Chondrocyte (in vitro differentiated cells): ENCODE results near the gene EXTL2. TPM values are rescaled to one million over a fixed set of nuclear protein-coding genes. Genes with fewer than 3 reads are reported as not detected.

Experiments
- DNase-seq: peaks from one replicate; pipeline ENCODE4 v3.0.0; 2021; ENCODE audit warnings: mixed read lengths, low spot score
- H3K27ac Mint-ChIP-seq: one replicate; pipeline ENCODE4 v1.8.0; 2021; ENCODE audit warnings: mild to moderate bottlenecking, moderate library complexity, mixed read lengths; ENCODE audit not compliant: unreplicated experiment
- H3K27me3 Mint-ChIP-seq: 2 replicates; pipeline ENCODE4 v1.8.0; 2021; ENCODE audit warnings: low read depth, mixed read lengths
- H3K36me3 Mint-ChIP-seq: 2 replicates; pipeline ENCODE4 v1.8.0; 2021; ENCODE audit warnings: low read depth, mixed read lengths
- H3K4me1 Mint-ChIP-seq: 2 replicates; pipeline ENCODE4 v1.8.0; 2021; ENCODE audit warnings: low read depth, mild to moderate bottlenecking, mixed read lengths
- H3K4me3 Mint-ChIP-seq: one replicate; pipeline ENCODE4 v1.8.0; 2021; ENCODE audit warnings: mild to moderate bottlenecking, moderate library complexity, mixed read lengths; ENCODE audit not compliant: unreplicated experiment
- H3K9me3 Mint-ChIP-seq: 2 replicates; pipeline ENCODE4 v1.8.0; 2021; ENCODE audit warnings: low read depth, mixed read lengths
- total RNA-seq: library from RNA; stranded (reverse); gene quantifications from 3 replicates; pipeline ENCODE4 v1.2.1, GENCODE V29; 2021
- TF ChIP-seq, protein P1 (sequence below): fragments of 200-600 bp; sonication (generic); IDR thresholded peaks from 2 replicates; pipeline ENCODE4 v1.5.0; 2021; ENCODE audit warnings: antibody characterized with exemption, mild to moderate bottlenecking, moderate library complexity

The EXTL2 gene
- total RNA-seq, 1 donor from 2014 or later, result 24.7 TPM

- H3K36me3 Mint-ChIP-seq, result peaks cover 4% of the 10 kb centered on the region
- peaks cover 4% of the 10 kb centered on the region for H3K4me1 Mint-ChIP-seq
- no peak overlapping the region for H3K4me3 Mint-ChIP-seq
- no peaks in the 10 kb centered on the region for H3K9me3 Mint-ChIP-seq
- H3K27ac Mint-ChIP-seq, result no peak overlapping the region
- no peak for DNase-seq
- H3K27me3 Mint-ChIP-seq, result no peaks in the 10 kb centered on the region
- TF ChIP-seq, protein P1, sequence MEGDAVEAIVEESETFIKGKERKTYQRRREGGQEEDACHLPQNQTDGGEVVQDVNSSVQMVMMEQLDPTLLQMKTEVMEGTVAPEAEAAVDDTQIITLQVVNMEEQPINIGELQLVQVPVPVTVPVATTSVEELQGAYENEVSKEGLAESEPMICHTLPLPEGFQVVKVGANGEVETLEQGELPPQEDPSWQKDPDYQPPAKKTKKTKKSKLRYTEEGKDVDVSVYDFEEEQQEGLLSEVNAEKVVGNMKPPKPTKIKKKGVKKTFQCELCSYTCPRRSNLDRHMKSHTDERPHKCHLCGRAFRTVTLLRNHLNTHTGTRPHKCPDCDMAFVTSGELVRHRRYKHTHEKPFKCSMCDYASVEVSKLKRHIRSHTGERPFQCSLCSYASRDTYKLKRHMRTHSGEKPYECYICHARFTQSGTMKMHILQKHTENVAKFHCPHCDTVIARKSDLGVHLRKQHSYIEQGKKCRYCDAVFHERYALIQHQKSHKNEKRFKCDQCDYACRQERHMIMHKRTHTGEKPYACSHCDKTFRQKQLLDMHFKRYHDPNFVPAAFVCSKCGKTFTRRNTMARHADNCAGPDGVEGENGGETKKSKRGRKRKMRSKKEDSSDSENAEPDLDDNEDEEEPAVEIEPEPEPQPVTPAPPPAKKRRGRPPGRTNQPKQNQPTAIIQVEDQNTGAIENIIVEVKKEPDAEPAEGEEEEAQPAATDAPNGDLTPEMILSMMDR, result no peak
These were observed 24.6 kb downstream of the EXTL2 start for GRCh38 chr1:100869996-100870395.

DNA sequence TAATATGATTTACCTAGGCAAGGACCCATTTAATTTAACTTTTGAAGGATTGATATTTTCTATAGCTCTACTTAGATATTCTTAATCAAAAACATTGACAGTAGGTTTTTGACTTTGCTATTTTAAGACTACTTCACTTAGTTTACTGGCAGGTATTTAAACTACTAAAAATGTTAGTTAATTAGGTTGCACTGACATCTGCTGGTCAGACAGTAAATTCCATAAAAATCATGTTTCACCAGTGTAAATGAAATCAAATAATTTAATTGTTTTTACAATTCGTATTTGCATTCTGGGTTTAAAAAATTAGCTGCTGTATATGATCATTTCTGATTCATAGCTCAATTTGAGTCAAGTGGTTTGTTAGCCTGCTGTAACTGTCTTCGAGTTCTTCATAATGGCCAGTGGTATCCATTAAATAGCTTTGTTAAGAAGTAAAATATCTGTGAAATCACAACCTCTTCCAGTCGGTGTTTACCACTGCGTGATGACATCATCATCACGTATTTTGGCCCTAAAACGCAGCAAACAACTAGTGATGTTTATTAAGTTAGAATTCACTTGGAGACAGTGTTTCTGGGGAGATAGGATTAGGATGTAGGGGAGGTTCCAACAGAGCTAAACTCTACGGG is 26.2 kb downstream of the EXTL2 start:
- Mint-ChIP-seq H3K27ac (no peak overlapping the region), H3K4me3 (no peak overlapping the region), H3K27me3 (no peaks in the 10 kb centered on the region), H3K9me3 (no peaks in the 10 kb centered on the region), H3K36me3 (no peaks in the 10 kb centered on the region), H3K4me1 (peaks cover 4% of the 10 kb centered on the region)
- no peak for DNase-seq
- TF ChIP-seq, protein P1, result peak; percentile 98

DNA sequence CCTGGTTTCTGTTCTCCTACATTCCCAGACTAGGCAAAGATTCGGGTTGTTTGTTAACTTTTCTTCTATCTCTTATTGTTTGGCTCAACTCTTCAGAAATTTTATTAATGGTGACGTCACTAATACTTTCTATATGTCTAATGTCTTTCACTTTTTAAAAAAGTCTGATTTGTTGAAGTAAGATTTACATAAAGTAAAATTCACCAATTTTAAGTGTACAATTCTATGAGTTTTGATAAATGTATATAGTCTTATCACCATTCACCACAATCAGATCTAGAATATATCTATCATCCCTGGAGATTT is 27.8 kb downstream of the EXTL2 start:
- no peaks in the 10 kb centered on the region for H3K27me3 Mint-ChIP-seq
- DNase-seq, result no peak
- no peaks in the 10 kb centered on the region for H3K9me3 Mint-ChIP-seq
- H3K4me1 Mint-ChIP-seq, result peaks cover 4% of the 10 kb centered on the region
- no peaks in the 10 kb centered on the region for H3K36me3 Mint-ChIP-seq
- H3K27ac Mint-ChIP-seq, result no peak overlapping the region
- H3K4me3 Mint-ChIP-seq, result no peak overlapping the region
- TF ChIP-seq, protein P1, result no peak

DNA sequence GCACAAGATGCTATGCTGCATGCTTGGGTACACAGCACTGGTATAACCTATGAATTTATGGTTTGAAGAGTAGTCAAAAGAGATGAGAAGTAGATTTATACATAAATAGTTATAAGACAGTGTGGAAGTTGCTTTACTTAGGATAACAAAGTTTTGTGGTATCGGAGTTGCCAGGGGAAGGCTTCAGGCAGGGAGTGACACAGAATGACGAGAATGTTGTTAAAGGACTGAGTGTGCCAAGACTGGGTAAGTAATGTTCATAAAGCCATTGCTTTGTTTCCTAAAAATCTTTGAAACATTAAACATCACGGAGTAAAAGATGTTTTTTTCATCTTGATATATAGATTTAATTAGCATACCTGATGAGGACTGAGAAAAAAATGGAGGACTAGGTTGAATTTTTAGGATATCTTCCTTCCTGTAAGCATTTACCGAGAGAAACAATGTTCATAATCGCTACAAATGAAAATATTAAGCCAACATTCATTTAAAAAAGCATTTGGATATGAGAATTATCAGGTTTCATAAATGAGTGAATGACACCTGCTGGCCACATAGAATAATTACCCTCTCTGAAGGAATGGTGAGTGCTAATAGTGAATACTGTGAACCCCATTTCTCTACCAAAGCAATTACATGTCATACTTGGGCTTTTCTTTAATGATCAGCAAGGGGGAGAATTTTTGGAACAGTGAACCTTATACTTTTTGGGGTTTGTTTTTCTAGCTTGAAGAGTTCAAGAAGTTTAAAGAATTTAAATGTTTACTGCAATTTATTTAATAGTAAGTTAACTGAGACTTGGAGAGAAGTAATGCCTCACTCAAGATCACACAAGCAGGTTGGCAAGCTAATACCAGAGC is 28.4 kb downstream of the EXTL2 start:
- H3K36me3 Mint-ChIP-seq, result no peaks in the 10 kb centered on the region
- TF ChIP-seq, protein P1, result peak; percentile 96
- peaks cover 4% of the 10 kb centered on the region for H3K4me1 Mint-ChIP-seq
- no peak overlapping the region for H3K27ac Mint-ChIP-seq
- H3K27me3 Mint-ChIP-seq, result no peaks in the 10 kb centered on the region
- no peak for DNase-seq
- no peak overlapping the region for H3K4me3 Mint-ChIP-seq
- no peaks in the 10 kb centered on the region for H3K9me3 Mint-ChIP-seq

GRCh38 chr1:100862591-100862990 is 32.1 kb downstream of the EXTL2 start:
- TF ChIP-seq, protein P1, result no peak
- no peak overlapping the region for H3K27ac Mint-ChIP-seq
- DNase-seq, result no peak
- H3K4me3 Mint-ChIP-seq, result no peak overlapping the region
- no peaks in the 10 kb centered on the region for H3K4me1 Mint-ChIP-seq
- no peaks in the 10 kb centered on the region for H3K27me3 Mint-ChIP-seq
- H3K36me3 Mint-ChIP-seq, result no peaks in the 10 kb centered on the region
- no peaks in the 10 kb centered on the region for H3K9me3 Mint-ChIP-seq
